ENCODE results near the gene IVD.

Gene IVD

DNA sequence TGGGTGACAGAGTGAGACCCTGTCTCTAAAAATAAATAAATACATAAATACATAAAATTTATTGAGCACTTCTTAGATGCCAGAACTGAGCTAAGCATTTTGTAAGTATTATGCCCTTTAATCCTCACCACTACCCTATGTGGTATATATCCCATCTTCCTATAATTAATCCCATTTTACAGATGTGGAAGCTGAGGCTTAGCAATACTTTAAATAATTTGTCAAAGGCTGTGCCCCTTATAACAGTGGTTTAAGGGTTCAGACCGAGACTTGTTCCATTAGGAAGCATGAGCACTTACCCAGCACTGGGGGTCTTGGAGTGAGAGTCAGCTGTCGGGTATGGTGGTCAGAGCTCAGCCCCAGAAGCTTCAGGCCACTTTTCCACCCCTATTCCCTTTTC, 57.7 kb downstream of the IVD start:
- FAIRE-seq, result no peak

GRCh38 chr15:40463886-40464545, 58.4 kb downstream of the IVD start:
- FAIRE-seq, result no peak

- FAIRE-seq, result no peak
These were observed 59.1 kb downstream of the IVD start for GRCh38 chr15:40464595-40465185.

DNA sequence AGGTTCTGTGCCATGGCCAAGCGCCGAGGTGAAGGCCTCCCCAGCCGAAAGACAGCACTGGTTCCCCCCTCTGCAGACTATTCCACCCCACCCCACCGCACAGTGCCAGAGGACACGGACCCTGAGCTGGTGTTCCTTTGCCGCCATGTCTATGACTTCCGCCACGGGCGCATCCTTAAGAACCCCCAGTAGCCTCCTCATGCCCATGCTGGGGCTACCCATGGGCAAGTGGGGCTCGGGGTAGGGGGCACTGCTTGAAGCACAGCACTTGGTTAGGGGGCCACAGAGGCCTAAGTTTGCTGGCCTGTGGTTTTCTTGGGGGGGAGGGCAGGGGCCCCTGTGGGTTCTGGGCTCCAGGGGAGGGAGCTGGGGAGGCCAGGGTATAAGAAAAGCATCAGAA, 60.3 kb downstream of the IVD start:
- no peak for FAIRE-seq

DNA sequence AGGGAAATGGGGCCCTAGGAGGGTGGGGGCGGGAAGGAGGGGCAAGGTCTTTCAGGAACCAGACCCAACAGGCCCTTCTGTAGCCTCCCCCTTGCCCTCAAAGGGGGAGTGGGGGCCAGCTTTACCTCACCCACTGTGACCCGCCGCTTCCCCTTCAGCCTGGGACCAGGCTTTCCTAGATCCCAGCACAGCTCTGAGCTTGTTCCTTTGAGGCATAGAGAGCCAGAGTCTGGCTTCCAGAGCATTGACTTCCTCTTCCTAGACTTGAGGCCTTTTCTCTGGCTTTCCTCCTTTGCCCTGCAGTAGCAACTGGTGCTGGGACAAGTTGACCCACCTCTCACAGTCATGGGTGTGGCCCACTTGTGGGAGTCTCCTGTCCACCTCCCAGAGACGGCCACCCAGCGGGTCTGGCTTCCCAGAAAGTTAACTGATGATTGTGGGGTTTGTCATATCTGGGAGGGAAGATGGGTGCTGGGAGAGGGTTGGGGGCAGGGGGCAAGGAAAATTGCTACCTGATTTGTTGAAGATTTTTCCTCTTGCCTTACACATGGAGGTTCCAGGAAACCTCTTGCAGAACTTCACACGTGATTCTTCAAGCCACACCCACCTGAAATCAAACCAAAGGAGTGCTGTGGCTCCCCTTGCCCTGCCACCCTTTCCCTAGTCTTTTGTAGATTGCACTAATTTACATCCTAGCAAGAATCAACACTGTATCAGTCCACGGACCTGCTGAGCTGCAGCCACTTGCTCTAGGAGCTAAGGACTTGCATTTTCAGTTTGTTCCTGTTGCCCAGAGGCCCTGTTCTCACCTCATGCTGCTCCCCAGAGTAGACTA, 61.0 kb downstream of the IVD start:
- FAIRE-seq, result no peak

- no peak for FAIRE-seq
These were observed 61.6 kb downstream of the IVD start for GRCh38 chr15:40467261-40467615.

- no peak for FAIRE-seq
These were observed 63.3 kb downstream of the IVD start for GRCh38 chr15:40468898-40469331.

DNA sequence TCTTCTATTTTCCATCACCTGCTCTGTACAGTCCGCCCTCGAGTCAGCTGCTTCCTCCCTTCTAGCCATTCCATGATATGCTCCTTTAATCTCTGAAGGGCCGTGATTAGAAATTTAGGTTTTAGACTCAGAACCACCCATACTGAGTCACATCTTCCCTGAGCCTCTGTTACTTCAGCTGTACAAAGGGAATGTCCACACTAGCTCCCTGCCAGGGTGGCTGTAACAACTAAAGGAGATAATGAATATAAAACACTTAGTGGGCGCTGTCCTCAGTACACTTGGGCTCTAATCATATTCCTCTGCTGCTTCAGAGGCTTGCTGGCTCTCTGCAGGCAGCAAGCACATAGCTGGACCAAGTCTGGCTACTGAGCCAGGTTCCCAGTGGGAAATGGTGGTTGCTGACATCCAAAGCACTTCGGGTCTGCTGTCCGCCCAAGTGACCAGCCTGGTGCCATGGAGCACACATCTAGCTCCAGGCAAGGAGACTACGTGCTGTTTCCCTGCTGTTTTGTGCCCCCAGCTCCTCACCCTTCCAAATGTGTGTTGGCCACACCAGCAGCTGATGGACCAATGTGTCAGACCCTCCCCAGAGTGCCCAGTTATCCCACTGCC, 64.3 kb downstream of the IVD start:
- FAIRE-seq, result no peak

DNA sequence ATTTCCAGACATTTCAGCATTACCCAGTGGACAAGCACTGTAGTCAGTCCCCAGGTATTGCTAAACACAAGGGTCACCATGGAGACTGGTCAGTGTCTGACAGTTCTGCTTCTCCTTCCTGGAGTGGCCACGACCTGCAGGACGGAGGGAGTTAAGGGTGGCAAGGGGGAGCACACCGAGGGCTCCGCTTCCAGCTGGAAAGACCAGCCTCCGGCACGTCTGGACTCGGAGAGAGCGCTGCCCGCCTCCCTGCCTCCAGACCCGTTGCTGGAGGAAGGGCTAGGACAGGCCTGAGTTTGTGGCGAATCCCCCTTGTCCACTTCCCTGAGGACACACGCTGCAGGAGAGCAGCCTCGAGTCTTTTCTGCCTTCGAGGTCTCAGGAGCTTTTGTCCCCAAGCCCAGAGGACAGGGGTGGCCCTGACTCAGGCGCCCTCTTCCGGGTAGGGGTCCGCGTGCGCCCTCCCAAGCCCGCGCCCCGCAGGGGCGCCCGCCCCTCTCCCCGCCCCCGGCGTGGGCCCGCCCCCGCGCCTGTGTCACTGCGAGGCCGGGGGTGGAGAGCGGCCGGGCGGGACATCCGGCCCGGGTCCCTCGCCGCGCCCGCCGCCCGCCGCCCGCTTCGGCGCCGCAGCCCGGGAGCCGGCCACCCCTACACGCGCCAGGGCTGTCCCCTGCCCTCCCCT, 65.0 kb downstream of the IVD start, which contains the start of gene CHST14:
CHST14 (plus strand) TSS at position 562 of the 682 bp plus-strand sequence. CDS start 230 bp downstream, outside the sequence.
- no peak for FAIRE-seq
